ENCODE data around the gene SLC5A6.

SLC5A6 gene

DNA sequence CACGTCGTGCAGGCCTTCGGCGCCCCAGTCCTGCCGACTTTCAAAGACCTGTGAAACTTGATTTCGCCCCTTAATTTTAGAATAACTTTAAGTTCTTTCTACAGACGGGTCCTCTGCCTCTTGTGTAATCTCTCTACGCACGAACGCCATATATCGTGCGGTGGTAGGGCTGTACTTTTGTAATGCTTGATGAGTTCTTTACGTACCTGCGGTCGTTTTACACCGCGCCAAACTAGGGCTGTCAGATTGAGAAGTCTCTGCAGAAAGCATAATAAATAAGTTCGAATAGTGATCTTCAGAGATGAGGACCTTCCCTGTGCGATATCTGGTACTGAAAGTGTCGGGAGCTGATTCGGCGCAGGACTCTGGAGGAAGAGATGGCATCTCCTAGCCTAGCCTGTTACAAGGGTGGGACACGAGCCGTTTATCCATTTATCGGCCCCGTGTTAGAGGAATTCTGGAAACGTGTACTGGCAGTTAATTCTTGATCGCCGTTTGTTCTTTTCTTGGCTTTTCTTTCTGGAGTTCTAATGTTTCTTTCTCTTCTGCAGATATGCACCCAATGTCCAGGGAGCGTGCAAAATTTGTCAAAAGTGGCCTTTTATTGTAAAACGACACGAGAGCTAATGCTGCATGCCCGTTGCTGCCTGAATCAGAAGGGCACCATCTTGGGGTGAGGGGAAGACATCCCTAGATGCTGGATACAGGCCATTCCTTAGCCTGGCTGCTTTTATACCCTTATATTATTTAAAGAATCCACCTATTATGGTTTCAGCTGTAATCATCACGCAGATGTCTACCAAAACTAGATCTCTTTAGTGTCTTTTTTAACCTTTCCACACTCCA lies 781 bp upstream of the SLC5A6 start (continued):
- no peak for TF ChIP-seq ZNF639 (tag by site-specific recombination; IDR thresholded peaks at IDR 0.05)
- 0 out of 2 replicates have a peak, but pooled peaks have one; percentile 27 for TF ChIP-seq ZNF600 (tag by site-specific recombination; IDR thresholded peaks at IDR 0.05)
- TF ChIP-seq MYNN (tag by site-specific recombination; IDR thresholded peaks at IDR 0.05; ENCODE audit: borderline replicate concordance) = no peak
- no peak for TF ChIP-seq ZBTB20 (tag by site-specific recombination; IDR thresholded peaks at IDR 0.05)
- TF ChIP-seq, protein P1, sequence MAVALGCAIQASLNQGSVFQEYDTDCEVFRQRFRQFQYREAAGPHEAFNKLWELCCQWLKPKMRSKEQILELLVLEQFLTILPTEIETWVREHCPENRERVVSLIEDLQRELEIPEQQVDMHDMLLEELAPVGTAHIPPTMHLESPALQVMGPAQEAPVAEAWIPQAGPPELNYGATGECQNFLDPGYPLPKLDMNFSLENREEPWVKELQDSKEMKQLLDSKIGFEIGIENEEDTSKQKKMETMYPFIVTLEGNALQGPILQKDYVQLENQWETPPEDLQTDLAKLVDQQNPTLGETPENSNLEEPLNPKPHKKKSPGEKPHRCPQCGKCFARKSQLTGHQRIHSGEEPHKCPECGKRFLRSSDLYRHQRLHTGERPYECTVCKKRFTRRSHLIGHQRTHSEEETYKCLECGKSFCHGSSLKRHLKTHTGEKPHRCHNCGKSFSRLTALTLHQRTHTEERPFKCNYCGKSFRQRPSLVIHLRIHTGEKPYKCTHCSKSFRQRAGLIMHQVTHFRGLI (tag by site-specific recombination; IDR thresholded peaks at IDR 0.05) = 0 out of 2 replicates have a peak, but pooled peaks have one; percentile 11
- no peak for TF ChIP-seq ZNF664 (tag by site-specific recombination; IDR thresholded peaks at IDR 0.05)
- TF ChIP-seq ZNF394 (tag by site-specific recombination; IDR thresholded peaks at IDR 0.05; ENCODE audit: borderline replicate concordance) = no peak
- TF ChIP-seq ZNF132 (tag by site-specific recombination; IDR thresholded peaks at IDR 0.05; ENCODE audit: borderline replicate concordance) = no peak
- no peak for TF ChIP-seq ZNF791 (tag by site-specific recombination; IDR thresholded peaks at IDR 0.05)
- no peak for TF ChIP-seq ZSCAN5A (tag by site-specific recombination; IDR thresholded peaks at IDR 0.05)
- TF ChIP-seq, protein P2, sequence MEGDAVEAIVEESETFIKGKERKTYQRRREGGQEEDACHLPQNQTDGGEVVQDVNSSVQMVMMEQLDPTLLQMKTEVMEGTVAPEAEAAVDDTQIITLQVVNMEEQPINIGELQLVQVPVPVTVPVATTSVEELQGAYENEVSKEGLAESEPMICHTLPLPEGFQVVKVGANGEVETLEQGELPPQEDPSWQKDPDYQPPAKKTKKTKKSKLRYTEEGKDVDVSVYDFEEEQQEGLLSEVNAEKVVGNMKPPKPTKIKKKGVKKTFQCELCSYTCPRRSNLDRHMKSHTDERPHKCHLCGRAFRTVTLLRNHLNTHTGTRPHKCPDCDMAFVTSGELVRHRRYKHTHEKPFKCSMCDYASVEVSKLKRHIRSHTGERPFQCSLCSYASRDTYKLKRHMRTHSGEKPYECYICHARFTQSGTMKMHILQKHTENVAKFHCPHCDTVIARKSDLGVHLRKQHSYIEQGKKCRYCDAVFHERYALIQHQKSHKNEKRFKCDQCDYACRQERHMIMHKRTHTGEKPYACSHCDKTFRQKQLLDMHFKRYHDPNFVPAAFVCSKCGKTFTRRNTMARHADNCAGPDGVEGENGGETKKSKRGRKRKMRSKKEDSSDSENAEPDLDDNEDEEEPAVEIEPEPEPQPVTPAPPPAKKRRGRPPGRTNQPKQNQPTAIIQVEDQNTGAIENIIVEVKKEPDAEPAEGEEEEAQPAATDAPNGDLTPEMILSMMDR (tag by site-specific recombination; IDR thresholded peaks at IDR 0.05) = peak; percentile 27; the same call in 1 of the 2 replicates
- TF ChIP-seq, protein P3, sequence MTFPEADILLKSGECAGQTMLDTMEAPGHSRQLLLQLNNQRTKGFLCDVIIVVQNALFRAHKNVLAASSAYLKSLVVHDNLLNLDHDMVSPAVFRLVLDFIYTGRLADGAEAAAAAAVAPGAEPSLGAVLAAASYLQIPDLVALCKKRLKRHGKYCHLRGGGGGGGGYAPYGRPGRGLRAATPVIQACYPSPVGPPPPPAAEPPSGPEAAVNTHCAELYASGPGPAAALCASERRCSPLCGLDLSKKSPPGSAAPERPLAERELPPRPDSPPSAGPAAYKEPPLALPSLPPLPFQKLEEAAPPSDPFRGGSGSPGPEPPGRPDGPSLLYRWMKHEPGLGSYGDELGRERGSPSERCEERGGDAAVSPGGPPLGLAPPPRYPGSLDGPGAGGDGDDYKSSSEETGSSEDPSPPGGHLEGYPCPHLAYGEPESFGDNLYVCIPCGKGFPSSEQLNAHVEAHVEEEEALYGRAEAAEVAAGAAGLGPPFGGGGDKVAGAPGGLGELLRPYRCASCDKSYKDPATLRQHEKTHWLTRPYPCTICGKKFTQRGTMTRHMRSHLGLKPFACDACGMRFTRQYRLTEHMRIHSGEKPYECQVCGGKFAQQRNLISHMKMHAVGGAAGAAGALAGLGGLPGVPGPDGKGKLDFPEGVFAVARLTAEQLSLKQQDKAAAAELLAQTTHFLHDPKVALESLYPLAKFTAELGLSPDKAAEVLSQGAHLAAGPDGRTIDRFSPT (tag by site-specific recombination; IDR thresholded peaks at IDR 0.05) = no peak
- no peak for TF ChIP-seq ZNF423 (tag by site-specific recombination; IDR thresholded peaks at IDR 0.05)
- TF ChIP-seq KLF1 (tag by site-specific recombination; IDR thresholded peaks at IDR 0.05) = no peak
- no peak for TF ChIP-seq ZNF560 (tag by site-specific recombination; IDR thresholded peaks at IDR 0.05; ENCODE audit: borderline replicate concordance)
- TF ChIP-seq MZF1 (tag by site-specific recombination; IDR thresholded peaks at IDR 0.05; ENCODE audit: borderline replicate concordance) = peak; percentile 80; the same call in 1 of the 2 replicates
- TF ChIP-seq FEZF1 (tag by site-specific recombination; IDR thresholded peaks at IDR 0.05) = no peak
- no peak for TF ChIP-seq ZNF223 (tag by site-specific recombination; IDR thresholded peaks at IDR 0.05)
- TF ChIP-seq, protein P4, sequence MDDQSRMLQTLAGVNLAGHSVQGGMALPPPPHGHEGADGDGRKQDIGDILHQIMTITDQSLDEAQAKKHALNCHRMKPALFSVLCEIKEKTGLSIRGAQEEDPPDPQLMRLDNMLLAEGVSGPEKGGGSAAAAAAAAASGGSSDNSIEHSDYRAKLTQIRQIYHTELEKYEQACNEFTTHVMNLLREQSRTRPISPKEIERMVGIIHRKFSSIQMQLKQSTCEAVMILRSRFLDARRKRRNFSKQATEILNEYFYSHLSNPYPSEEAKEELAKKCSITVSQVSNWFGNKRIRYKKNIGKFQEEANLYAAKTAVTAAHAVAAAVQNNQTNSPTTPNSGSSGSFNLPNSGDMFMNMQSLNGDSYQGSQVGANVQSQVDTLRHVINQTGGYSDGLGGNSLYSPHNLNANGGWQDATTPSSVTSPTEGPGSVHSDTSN (CRISPR knock-in tag; IDR thresholded peaks at IDR 0.05) = no peak
- TF ChIP-seq, protein P5, sequence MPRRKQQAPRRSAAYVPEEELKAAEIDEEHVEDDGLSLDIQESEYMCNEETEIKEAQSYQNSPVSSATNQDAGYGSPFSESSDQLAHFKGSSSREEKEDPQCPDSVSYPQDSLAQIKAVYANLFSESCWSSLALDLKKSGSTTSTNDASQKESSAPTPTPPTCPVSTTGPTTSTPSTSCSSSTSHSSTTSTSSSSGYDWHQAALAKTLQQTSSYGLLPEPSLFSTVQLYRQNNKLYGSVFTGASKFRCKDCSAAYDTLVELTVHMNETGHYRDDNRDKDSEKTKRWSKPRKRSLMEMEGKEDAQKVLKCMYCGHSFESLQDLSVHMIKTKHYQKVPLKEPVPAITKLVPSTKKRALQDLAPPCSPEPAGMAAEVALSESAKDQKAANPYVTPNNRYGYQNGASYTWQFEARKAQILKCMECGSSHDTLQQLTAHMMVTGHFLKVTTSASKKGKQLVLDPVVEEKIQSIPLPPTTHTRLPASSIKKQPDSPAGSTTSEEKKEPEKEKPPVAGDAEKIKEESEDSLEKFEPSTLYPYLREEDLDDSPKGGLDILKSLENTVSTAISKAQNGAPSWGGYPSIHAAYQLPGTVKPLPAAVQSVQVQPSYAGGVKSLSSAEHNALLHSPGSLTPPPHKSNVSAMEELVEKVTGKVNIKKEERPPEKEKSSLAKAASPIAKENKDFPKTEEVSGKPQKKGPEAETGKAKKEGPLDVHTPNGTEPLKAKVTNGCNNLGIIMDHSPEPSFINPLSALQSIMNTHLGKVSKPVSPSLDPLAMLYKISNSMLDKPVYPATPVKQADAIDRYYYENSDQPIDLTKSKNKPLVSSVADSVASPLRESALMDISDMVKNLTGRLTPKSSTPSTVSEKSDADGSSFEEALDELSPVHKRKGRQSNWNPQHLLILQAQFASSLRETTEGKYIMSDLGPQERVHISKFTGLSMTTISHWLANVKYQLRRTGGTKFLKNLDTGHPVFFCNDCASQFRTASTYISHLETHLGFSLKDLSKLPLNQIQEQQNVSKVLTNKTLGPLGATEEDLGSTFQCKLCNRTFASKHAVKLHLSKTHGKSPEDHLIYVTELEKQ (tag by site-specific recombination; IDR thresholded peaks at IDR 0.05; ENCODE audit: borderline replicate concordance) = no peak
- TF ChIP-seq KLF17 (tag by site-specific recombination; IDR thresholded peaks at IDR 0.05) = no peak
- no peak for TF ChIP-seq GLIS1 (tag by site-specific recombination; IDR thresholded peaks at IDR 0.05)
- no peak for TF ChIP-seq ZNF155 (tag by site-specific recombination; IDR thresholded peaks at IDR 0.05)
- no peak for TF ChIP-seq ZNF24 (tag by site-specific recombination; IDR thresholded peaks at IDR 0.05)
